ENCODE data around the gene CYP4Z1. TPM values are rescaled to one million over a fixed set of nuclear protein-coding genes. Genes with fewer than 3 reads are reported as not detected.

Gene CYP4Z1
- total RNA-seq, 1 experiment from 2014 or later: not detected

DNA sequence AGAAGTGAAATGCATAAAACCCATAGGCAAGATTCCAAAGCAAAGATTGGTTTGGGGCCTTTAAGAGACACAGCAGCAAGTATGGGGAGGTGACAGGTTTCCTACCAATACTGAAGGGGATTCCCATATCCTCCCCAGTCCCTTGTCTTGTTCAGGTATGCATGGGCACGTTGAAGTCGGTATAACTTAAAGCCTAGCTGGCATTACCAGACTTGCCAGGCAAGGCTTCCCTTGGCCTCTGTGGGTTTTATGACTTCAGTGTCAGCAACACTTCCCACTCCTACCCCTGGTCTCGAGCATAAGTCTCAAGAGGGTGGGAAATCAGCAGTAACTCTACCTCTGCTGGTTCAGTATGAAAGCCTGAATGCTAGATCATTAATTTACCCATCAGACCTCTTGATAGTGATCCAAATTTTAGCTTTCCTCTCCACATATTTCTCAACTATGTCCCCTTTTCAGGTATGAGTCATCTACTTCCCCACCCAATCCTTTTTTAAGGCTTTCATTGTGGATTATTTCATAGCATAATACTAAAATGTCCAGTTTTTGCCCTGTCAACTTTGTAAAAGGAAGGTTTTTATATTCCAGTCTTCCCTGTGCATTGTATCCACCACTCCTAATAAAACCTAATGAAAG is 36.7 kb upstream of the CYP4Z1 start:
- Histone ChIP-seq H2AFZ (ENCODE audit: low read length) (no peak overlapping the region), H3K9me3 (ENCODE audit: control insufficient read depth, low read depth, low read length) (no peaks in the 10 kb centered on the region), H3K4me2 (ENCODE audit: insufficient read depth, insufficient read length, low read length) (no peak overlapping the region), H4K20me1 (ENCODE audit: control insufficient read depth, insufficient read depth, insufficient read length) (no peaks in the 10 kb centered on the region), H3K56ac (ENCODE audit: insufficient read length, low read depth, low read length) (no peak overlapping the region), H3K4me1 (ENCODE audit: insufficient read depth, low read length) (no peaks in the 10 kb centered on the region), H2BK15ac (ENCODE audit: low read depth, low read length) (no peak overlapping the region), H3K14ac (ENCODE audit: insufficient read depth, low read length) (no peak overlapping the region), H3K4ac (ENCODE audit: low read depth, low read length) (no peak overlapping the region), H4K91ac (ENCODE audit: insufficient read length, low read depth, low read length) (no peak overlapping the region), H3T11ph (ENCODE audit: low read length) (no peak overlapping the region), H3K27ac (ENCODE audit: insufficient read length, low read depth, low read length) (no peak overlapping the region), H3K79me2 (ENCODE audit: insufficient read depth, low read length) (no peaks in the 10 kb centered on the region), H3K18ac (ENCODE audit: insufficient read length, low read depth, low read length) (no peak overlapping the region), H2BK120ac (ENCODE audit: low read depth, low read length, poor library complexity, severe bottlenecking) (no peak overlapping the region), H2BK5ac (ENCODE audit: insufficient read length, low read length) (no peak overlapping the region), H4K8ac (replicated peaks; ENCODE audit: insufficient read length, low read depth, low read length) (no peak overlapping the region), H3K27me3 (ENCODE audit: insufficient read depth, low read length) (no peaks in the 10 kb centered on the region), H3K23me2 (ENCODE audit: insufficient read length, low read depth, low read length, poor library complexity, severe bottlenecking) (no peaks in the 10 kb centered on the region), H4K5ac (ENCODE audit: insufficient read length, low read depth, low read length) (no peak overlapping the region), H2BK12ac (ENCODE audit: insufficient read length, low read depth, low read length) (no peak overlapping the region), H3K23ac (ENCODE audit: insufficient read length, low read depth, low read length) (no peak overlapping the region), H3K79me1 (ENCODE audit: insufficient read depth, low read depth, low read length, poor library complexity, severe bottlenecking) (no peaks in the 10 kb centered on the region), H2BK20ac (ENCODE audit: low read depth, low read length, poor library complexity, severe bottlenecking) (no peak overlapping the region), H2AK5ac (ENCODE audit: insufficient read length, low read length) (no peak overlapping the region), H3K9ac (ENCODE audit: extremely low read depth, insufficient read length, low read length) (no peak overlapping the region)
- H3K27ac Mint-ChIP-seq: no peak overlapping the region; a peak in 1 of 7 replicates
- no peak for DNase-seq
- H3K4me1 Mint-ChIP-seq: peaks cover 0 to 5% of the 10 kb centered on the region in 2 experiments; a peak in 3 of 4 replicates
- TF ChIP-seq, protein P1, sequence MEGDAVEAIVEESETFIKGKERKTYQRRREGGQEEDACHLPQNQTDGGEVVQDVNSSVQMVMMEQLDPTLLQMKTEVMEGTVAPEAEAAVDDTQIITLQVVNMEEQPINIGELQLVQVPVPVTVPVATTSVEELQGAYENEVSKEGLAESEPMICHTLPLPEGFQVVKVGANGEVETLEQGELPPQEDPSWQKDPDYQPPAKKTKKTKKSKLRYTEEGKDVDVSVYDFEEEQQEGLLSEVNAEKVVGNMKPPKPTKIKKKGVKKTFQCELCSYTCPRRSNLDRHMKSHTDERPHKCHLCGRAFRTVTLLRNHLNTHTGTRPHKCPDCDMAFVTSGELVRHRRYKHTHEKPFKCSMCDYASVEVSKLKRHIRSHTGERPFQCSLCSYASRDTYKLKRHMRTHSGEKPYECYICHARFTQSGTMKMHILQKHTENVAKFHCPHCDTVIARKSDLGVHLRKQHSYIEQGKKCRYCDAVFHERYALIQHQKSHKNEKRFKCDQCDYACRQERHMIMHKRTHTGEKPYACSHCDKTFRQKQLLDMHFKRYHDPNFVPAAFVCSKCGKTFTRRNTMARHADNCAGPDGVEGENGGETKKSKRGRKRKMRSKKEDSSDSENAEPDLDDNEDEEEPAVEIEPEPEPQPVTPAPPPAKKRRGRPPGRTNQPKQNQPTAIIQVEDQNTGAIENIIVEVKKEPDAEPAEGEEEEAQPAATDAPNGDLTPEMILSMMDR (conservative IDR thresholded peaks at IDR 0.05): no peak
- H3K4me3 Mint-ChIP-seq: no peak overlapping the region
- peaks cover 18% of the 10 kb centered on the region for H3K27me3 Mint-ChIP-seq (ENCODE audit: low read depth)
- no CpG with 5 or more reads among the region's 3 CpGs for WGBS (ENCODE audit: extremely low coverage, insufficient read length, low lambda C conversion rate)
- H3K9me3 Mint-ChIP-seq: no peaks in the 10 kb centered on the region
- H3K36me3 Mint-ChIP-seq (ENCODE audit: insufficient read depth in 1 of 3, low read depth in 3 of 3): no peaks in the 10 kb centered on the region

Measured in H9 (cell line).